Measurements from ENCODE around the gene BFSP1.
A peak's percentile ranks its signal among the peaks of the same experiment; 100 is the strongest.

The BFSP1 gene

DNA sequence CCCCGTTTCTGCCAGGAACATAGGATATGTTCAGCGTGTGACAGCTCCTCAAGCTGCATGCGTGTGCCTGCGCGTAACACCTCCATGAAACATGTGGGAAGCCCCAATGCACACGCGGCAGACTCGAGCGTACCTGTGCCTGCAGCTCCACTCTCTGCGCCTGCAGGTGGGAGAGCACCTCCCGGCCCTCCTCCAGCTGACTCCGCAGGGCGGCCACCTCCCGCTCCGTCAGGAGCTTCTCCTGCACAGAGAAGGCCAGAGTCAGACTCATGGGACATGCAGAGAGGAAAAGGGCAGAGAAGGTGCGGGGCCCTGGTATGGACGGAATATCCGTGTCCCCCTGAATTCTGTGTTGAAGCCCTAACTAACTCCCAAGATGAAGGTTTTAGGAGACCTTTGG, 22.4 kb downstream of the BFSP1 start:
- Histone ChIP-seq H3K4me3 (ENCODE audit: low read depth in 1 of 2, low read length in 2 of 2) (no peak overlapping the region), H3K27me3 (ENCODE audit: control insufficient read depth in 1 of 2, insufficient read depth in 2 of 2, low read length in 2 of 2) (no peaks in the 10 kb centered on the region), H3K36me3 (ENCODE audit: control insufficient read depth in 1 of 2, insufficient read depth in 2 of 2, low read length in 2 of 2) (no peaks in the 10 kb centered on the region), H3K9me3 (ENCODE audit: control insufficient read depth in 1 of 2, low read length in 2 of 2) (no peaks in the 10 kb centered on the region), H3K27ac (ENCODE audit: low read depth, low read length) (no peak overlapping the region), H3K4me1 (ENCODE audit: control insufficient read depth in 1 of 2, insufficient read depth in 2 of 2, low read length in 2 of 2) (peaks cover 3 to 9% of the 10 kb centered on the region in 2 donors), H3K9ac (ENCODE audit: low read depth in 1 of 2, low read length in 2 of 2) (no peak overlapping the region)

GRCh38 chr20:17507531-17507930, 23.6 kb downstream of the BFSP1 start:
- Histone ChIP-seq H3K27ac (ENCODE audit: low read depth, low read length) (no peak overlapping the region), H3K9ac (ENCODE audit: low read depth in 1 of 2, low read length in 2 of 2) (no peak overlapping the region), H3K4me1 (ENCODE audit: control insufficient read depth in 1 of 2, insufficient read depth in 2 of 2, low read length in 2 of 2) (peaks cover 3 to 9% of the 10 kb centered on the region in 2 donors), H3K36me3 (ENCODE audit: control insufficient read depth in 1 of 2, insufficient read depth in 2 of 2, low read length in 2 of 2) (no peaks in the 10 kb centered on the region), H3K27me3 (ENCODE audit: control insufficient read depth in 1 of 2, insufficient read depth in 2 of 2, low read length in 2 of 2) (no peaks in the 10 kb centered on the region), H3K4me3 (ENCODE audit: low read depth in 1 of 2, low read length in 2 of 2) (no peak overlapping the region), H3K9me3 (ENCODE audit: control insufficient read depth in 1 of 2, low read length in 2 of 2) (no peaks in the 10 kb centered on the region)

DNA sequence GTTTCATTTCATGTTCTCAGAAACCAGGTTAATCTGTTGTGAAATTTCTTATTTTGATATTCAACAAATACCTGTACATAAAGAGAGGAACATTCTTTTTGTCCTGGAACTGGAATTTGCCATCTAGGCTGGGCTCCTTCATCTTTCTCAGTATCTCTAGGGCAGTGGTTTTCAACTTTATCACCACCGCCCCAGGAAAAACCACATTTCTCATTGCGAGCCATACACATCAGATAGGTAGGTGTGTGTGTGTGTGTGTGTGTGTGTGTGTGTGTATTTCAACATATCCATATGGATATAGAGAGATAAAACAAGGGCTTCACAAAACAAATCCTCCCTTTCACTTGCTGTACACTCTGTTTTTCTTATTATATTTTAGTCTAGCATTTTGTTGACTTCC, 24.1 kb downstream of the BFSP1 start:
- H3K9ac ChIP-seq (ENCODE audit: low read depth in 1 of 2, low read length in 2 of 2) = no peak overlapping the region
- H3K27me3 ChIP-seq (ENCODE audit: control insufficient read depth in 1 of 2, insufficient read depth in 2 of 2, low read length in 2 of 2) = no peaks in the 10 kb centered on the region
- H3K4me3 ChIP-seq (ENCODE audit: low read depth in 1 of 2, low read length in 2 of 2) = no peak overlapping the region
- H3K36me3 ChIP-seq (ENCODE audit: control insufficient read depth in 1 of 2, insufficient read depth in 2 of 2, low read length in 2 of 2) = no peaks in the 10 kb centered on the region
- H3K9me3 ChIP-seq (ENCODE audit: control insufficient read depth in 1 of 2, low read length in 2 of 2) = no peaks in the 10 kb centered on the region
- H3K4me1 ChIP-seq (ENCODE audit: control insufficient read depth in 1 of 2, insufficient read depth in 2 of 2, low read length in 2 of 2) = peaks cover 3 to 9% of the 10 kb centered on the region in 2 donors
- no peak overlapping the region for H3K27ac ChIP-seq (ENCODE audit: low read depth, low read length)

GRCh38 chr20:17505636-17506517, 25.3 kb downstream of the BFSP1 start:
- Histone ChIP-seq H3K36me3 (ENCODE audit: control insufficient read depth in 1 of 2, insufficient read depth in 2 of 2, low read length in 2 of 2) (no peaks in the 10 kb centered on the region), H3K9ac (ENCODE audit: low read depth in 1 of 2, low read length in 2 of 2) (no peak overlapping the region), H3K4me3 (ENCODE audit: low read depth in 1 of 2, low read length in 2 of 2) (peak overlapping the region; percentile 71 to 72), H3K27me3 (ENCODE audit: control insufficient read depth in 1 of 2, insufficient read depth in 2 of 2, low read length in 2 of 2) (no peaks in the 10 kb centered on the region), H3K4me1 (ENCODE audit: control insufficient read depth in 1 of 2, insufficient read depth in 2 of 2, low read length in 2 of 2) (peaks cover 3 to 9% of the 10 kb centered on the region in 2 donors), H3K27ac (ENCODE audit: low read depth, low read length) (no peak overlapping the region), H3K9me3 (ENCODE audit: control insufficient read depth in 1 of 2, low read length in 2 of 2) (no peaks in the 10 kb centered on the region)

- Histone ChIP-seq H3K36me3 (ENCODE audit: control insufficient read depth in 1 of 2, insufficient read depth in 2 of 2, low read length in 2 of 2) (no peaks in the 10 kb centered on the region), H3K27me3 (ENCODE audit: control insufficient read depth in 1 of 2, insufficient read depth in 2 of 2, low read length in 2 of 2) (no peaks in the 10 kb centered on the region), H3K4me3 (ENCODE audit: low read depth in 1 of 2, low read length in 2 of 2) (peak overlapping the region; percentile 71 to 72), H3K4me1 (ENCODE audit: control insufficient read depth in 1 of 2, insufficient read depth in 2 of 2, low read length in 2 of 2) (peaks cover 3 to 9% of the 10 kb centered on the region in 2 donors), H3K9ac (ENCODE audit: low read depth in 1 of 2, low read length in 2 of 2) (peak overlapping the region in 1 of 2 donors; percentile 63), H3K27ac (ENCODE audit: low read depth, low read length) (no peak overlapping the region), H3K9me3 (ENCODE audit: control insufficient read depth in 1 of 2, low read length in 2 of 2) (no peaks in the 10 kb centered on the region)
Measured at GRCh38 chr20:17504898-17505635, 26.1 kb downstream of the BFSP1 start.

GRCh38 chr20:17504066-17504897, 26.9 kb downstream of the BFSP1 start:
- Histone ChIP-seq H3K27ac (ENCODE audit: low read depth, low read length) (no peak overlapping the region), H3K9me3 (ENCODE audit: control insufficient read depth in 1 of 2, low read length in 2 of 2) (no peaks in the 10 kb centered on the region), H3K4me1 (ENCODE audit: control insufficient read depth in 1 of 2, insufficient read depth in 2 of 2, low read length in 2 of 2) (peaks cover 3 to 9% of the 10 kb centered on the region in 2 donors), H3K36me3 (ENCODE audit: control insufficient read depth in 1 of 2, insufficient read depth in 2 of 2, low read length in 2 of 2) (no peaks in the 10 kb centered on the region), H3K27me3 (ENCODE audit: control insufficient read depth in 1 of 2, insufficient read depth in 2 of 2, low read length in 2 of 2) (no peaks in the 10 kb centered on the region), H3K4me3 (ENCODE audit: low read depth in 1 of 2, low read length in 2 of 2) (peak overlapping the region in 1 of 2 donors; percentile 72), H3K9ac (ENCODE audit: low read depth in 1 of 2, low read length in 2 of 2) (no peak overlapping the region)

- Histone ChIP-seq H3K4me3 (ENCODE audit: low read depth in 1 of 2, low read length in 2 of 2) (no peak overlapping the region), H3K27ac (ENCODE audit: low read depth, low read length) (no peak overlapping the region), H3K4me1 (ENCODE audit: control insufficient read depth in 1 of 2, insufficient read depth in 2 of 2, low read length in 2 of 2) (peaks cover 3 to 9% of the 10 kb centered on the region in 2 donors), H3K9ac (ENCODE audit: low read depth in 1 of 2, low read length in 2 of 2) (no peak overlapping the region), H3K36me3 (ENCODE audit: control insufficient read depth in 1 of 2, insufficient read depth in 2 of 2, low read length in 2 of 2) (no peaks in the 10 kb centered on the region), H3K27me3 (ENCODE audit: control insufficient read depth in 1 of 2, insufficient read depth in 2 of 2, low read length in 2 of 2) (no peaks in the 10 kb centered on the region), H3K9me3 (ENCODE audit: control insufficient read depth in 1 of 2, low read length in 2 of 2) (no peaks in the 10 kb centered on the region)
Measured at GRCh38 chr20:17503301-17504065, 27.7 kb downstream of the BFSP1 start.

DNA sequence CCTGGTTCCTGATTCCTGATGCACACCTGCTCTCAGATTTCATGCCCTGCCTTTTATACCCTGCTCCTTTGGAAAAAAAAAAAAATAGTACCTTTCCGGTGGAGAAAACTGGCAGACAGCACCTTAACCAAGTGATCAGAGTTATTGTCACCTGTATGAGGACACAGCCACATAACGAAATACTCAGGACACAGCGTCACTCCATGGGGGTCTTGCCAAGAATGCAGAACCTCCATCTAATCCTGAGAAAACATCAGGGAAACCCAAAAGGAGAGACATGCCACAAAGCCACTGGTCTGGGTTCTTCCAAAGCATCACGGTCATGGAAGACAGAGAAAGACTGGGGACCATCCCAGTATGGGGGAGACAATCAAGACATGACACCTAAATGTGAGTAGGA, 29.1 kb downstream of the BFSP1 start:
- H3K9me3 ChIP-seq (ENCODE audit: control insufficient read depth in 1 of 2, low read length in 2 of 2) = no peaks in the 10 kb centered on the region
- no peaks in the 10 kb centered on the region for H3K27me3 ChIP-seq (ENCODE audit: control insufficient read depth in 1 of 2, insufficient read depth in 2 of 2, low read length in 2 of 2)
- no peak overlapping the region for H3K9ac ChIP-seq (ENCODE audit: low read depth in 1 of 2, low read length in 2 of 2)
- no peaks in the 10 kb centered on the region for H3K36me3 ChIP-seq (ENCODE audit: control insufficient read depth in 1 of 2, insufficient read depth in 2 of 2, low read length in 2 of 2)
- H3K27ac ChIP-seq (ENCODE audit: low read depth, low read length) = no peak overlapping the region
- H3K4me1 ChIP-seq (ENCODE audit: control insufficient read depth in 1 of 2, insufficient read depth in 2 of 2, low read length in 2 of 2) = peaks cover 3 to 9% of the 10 kb centered on the region in 2 donors
- no peak overlapping the region for H3K4me3 ChIP-seq (ENCODE audit: low read depth in 1 of 2, low read length in 2 of 2)

DNA sequence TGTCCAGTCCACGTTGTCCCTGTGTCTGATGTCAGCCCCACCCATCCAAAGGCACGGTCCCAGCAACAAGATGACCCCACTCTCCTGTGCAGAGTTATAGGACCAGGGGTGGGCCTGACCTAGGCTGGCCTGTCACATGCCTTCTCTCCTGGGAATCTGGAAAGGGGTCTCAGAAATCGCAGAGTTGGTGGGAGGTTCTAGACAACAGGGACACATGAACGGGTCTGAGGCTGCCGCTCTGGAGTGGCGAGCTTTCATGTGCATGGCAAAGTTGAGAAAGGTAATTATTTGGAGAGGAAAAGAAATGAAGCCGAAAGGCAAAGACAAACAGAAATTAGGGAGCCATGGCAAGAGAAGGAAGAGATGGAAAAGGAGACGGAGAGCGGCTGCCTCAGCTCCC, 29.5 kb downstream of the BFSP1 start:
- no peaks in the 10 kb centered on the region for H3K9me3 ChIP-seq (ENCODE audit: control insufficient read depth in 1 of 2, low read length in 2 of 2)
- H3K4me3 ChIP-seq (ENCODE audit: low read depth in 1 of 2, low read length in 2 of 2) = no peak overlapping the region
- no peaks in the 10 kb centered on the region for H3K36me3 ChIP-seq (ENCODE audit: control insufficient read depth in 1 of 2, insufficient read depth in 2 of 2, low read length in 2 of 2)
- no peak overlapping the region for H3K9ac ChIP-seq (ENCODE audit: low read depth in 1 of 2, low read length in 2 of 2)
- peaks cover 3 to 9% of the 10 kb centered on the region in 2 donors for H3K4me1 ChIP-seq (ENCODE audit: control insufficient read depth in 1 of 2, insufficient read depth in 2 of 2, low read length in 2 of 2)
- no peak overlapping the region for H3K27ac ChIP-seq (ENCODE audit: low read depth, low read length)
- H3K27me3 ChIP-seq (ENCODE audit: control insufficient read depth in 1 of 2, insufficient read depth in 2 of 2, low read length in 2 of 2) = no peaks in the 10 kb centered on the region
